ENCODE results near the gene SPATA17. TPM values are rescaled to one million over a fixed set of nuclear protein-coding genes. Genes with fewer than 3 reads are reported as not detected.

Gene SPATA17
- total RNA-seq, 1 experiment from 2014 or later: not detected

- Histone ChIP-seq H3K27me3 (replicated peaks; ENCODE audit: insufficient read depth, low read depth, low read length, poor library complexity) (peaks cover 13% of the 10 kb centered on the region), H3K36me3 (ENCODE audit: insufficient read depth, low read length, poor library complexity, severe bottlenecking) (no peaks in the 10 kb centered on the region), H3K4me1 (ENCODE audit: insufficient read depth, low read length, poor library complexity, severe bottlenecking) (no peaks in the 10 kb centered on the region), H3K27ac (ENCODE audit: low read depth, low read length, poor library complexity, severe bottlenecking) (no peak overlapping the region), H3K4me3 (ENCODE audit: low read depth, low read length, poor library complexity, severe bottlenecking) (no peak overlapping the region), H3K9me3 (ENCODE audit: low read depth, low read length, poor library complexity, severe bottlenecking) (no peaks in the 10 kb centered on the region)
- no peak for DNase-seq (ENCODE audit: low spot score)
- POLR2A ChIA-PET (ENCODE audit: low non-redundant PET): no interaction called here
- no TSS peak for BruUV-seq (replicated peaks)
- CTCF ChIA-PET: no interaction called here
- intact Hi-C loops (cut with micrococcal nuclease; ENCODE audit: unreplicated experiment): no loop called here
- TF ChIP-seq CTCF (conservative IDR thresholded peaks at IDR 0.05; ENCODE audit: low read depth, low read length): no peak
- no peak for TF ChIP-seq EZH2 (IDR thresholded peaks at IDR 0.05; ENCODE audit: borderline replicate concordance, low read depth, low read length, poor library complexity, severe bottlenecking)
Observed at GRCh38 chr1:217861658-217862057, 230.5 kb downstream of the SPATA17 start.

DNA sequence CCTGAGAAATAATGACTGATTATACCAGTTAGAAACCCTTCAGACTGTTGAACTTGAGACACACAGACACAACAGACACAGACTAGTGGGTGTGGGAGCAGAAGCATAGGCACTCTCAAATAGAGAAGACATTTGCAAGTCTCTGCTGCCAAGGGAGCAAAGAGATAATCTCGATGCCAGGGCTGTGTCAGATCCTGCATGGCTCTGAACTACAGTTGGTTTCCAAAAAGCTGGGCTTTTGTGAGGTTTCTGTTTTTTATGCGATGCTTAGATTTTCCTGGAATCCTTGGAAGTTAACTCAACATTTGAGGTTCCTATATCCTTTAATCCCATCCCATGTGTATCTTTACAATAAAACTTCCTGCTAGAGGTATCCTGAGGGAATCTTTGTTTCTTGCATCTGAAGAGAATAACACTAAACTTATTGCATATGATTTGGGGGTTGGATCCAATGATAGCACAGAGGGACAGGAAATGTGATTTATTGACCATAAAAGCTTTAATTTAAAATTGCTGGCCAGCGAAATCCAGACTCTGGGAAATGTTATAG, 236.4 kb downstream of the SPATA17 start:
- no peak overlapping the region for H3K27ac ChIP-seq (ENCODE audit: low read depth, low read length, poor library complexity, severe bottlenecking)
- no peak overlapping the region for H3K4me3 ChIP-seq (ENCODE audit: low read depth, low read length, poor library complexity, severe bottlenecking)
- H3K27me3 ChIP-seq (replicated peaks; ENCODE audit: insufficient read depth, low read depth, low read length, poor library complexity): peaks cover 16% of the 10 kb centered on the region
- H3K4me1 ChIP-seq (ENCODE audit: insufficient read depth, low read length, poor library complexity, severe bottlenecking): no peaks in the 10 kb centered on the region
- intact Hi-C loops (cut with micrococcal nuclease; ENCODE audit: unreplicated experiment): no loop called here
- DNase-seq (ENCODE audit: low spot score): no peak
- POLR2A ChIA-PET (ENCODE audit: low non-redundant PET): no interaction called here
- no peaks in the 10 kb centered on the region for H3K36me3 ChIP-seq (ENCODE audit: insufficient read depth, low read length, poor library complexity, severe bottlenecking)
- CTCF ChIA-PET: no interaction called here
- BruUV-seq (replicated peaks): no TSS peak
- no peaks in the 10 kb centered on the region for H3K9me3 ChIP-seq (ENCODE audit: low read depth, low read length, poor library complexity, severe bottlenecking)
- TF ChIP-seq EZH2 (IDR thresholded peaks at IDR 0.05; ENCODE audit: borderline replicate concordance, low read depth, low read length, poor library complexity, severe bottlenecking) (no peak), CTCF (conservative IDR thresholded peaks at IDR 0.05; ENCODE audit: low read depth, low read length) (no peak)

- ChIA-PET POLR2A (ENCODE audit: low non-redundant PET) (no interaction called here), CTCF (no interaction called here)
- TF ChIP-seq CTCF (conservative IDR thresholded peaks at IDR 0.05; ENCODE audit: low read depth, low read length): no peak
- TF ChIP-seq EZH2 (IDR thresholded peaks at IDR 0.05; ENCODE audit: borderline replicate concordance, low read depth, low read length, poor library complexity, severe bottlenecking): no peak
- Histone ChIP-seq H3K27ac (ENCODE audit: low read depth, low read length, poor library complexity, severe bottlenecking) (no peak overlapping the region), H3K9me3 (ENCODE audit: low read depth, low read length, poor library complexity, severe bottlenecking) (no peaks in the 10 kb centered on the region), H3K4me1 (ENCODE audit: insufficient read depth, low read length, poor library complexity, severe bottlenecking) (no peaks in the 10 kb centered on the region), H3K36me3 (ENCODE audit: insufficient read depth, low read length, poor library complexity, severe bottlenecking) (no peaks in the 10 kb centered on the region), H3K27me3 (replicated peaks; ENCODE audit: insufficient read depth, low read depth, low read length, poor library complexity) (peaks cover under 1% of the 10 kb centered on the region), H3K4me3 (ENCODE audit: low read depth, low read length, poor library complexity, severe bottlenecking) (no peak overlapping the region)
- DNase-seq (ENCODE audit: low spot score): no peak
- intact Hi-C loops (cut with micrococcal nuclease; ENCODE audit: unreplicated experiment): no loop called here
- BruUV-seq (replicated peaks): no TSS peak
Observed at GRCh38 chr1:217871955-217872354, 240.8 kb downstream of the SPATA17 start.

Measured in A673 (cell line).